Activated CD4-positive, alpha-beta T cell treated with anti-CD3 and anti-CD28 coated beads for 48 hours (primary cell): ENCODE results near the gene ZNF423.

Experiments used
- DNase-seq: peaks from one replicate; pipeline ENCODE4 v3.0.0-alpha.2; 2020

Gene ZNF423

GRCh38 chr16:49821614-49822282 is 34.2 kb downstream of the ZNF423 start:
- no peak for DNase-seq

DNA sequence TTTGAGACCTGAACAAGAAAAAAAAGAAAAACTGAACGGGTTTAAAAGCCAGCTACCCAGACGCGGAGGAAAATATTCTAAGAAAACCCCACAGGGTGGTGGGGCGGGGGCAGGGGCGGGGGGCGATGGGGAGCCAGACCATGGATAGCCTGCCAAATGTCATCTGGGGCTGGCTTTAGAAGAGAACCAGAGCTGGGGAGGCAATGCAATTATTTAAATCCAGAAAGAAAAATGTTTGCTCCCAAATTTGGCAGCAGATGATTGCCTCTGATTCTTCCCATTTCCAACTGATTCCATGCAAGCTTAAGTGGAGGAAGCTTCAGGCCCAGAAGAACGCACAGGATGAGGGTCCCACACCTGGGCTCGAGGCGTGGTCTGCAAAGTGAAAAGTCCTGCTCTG is 34.8 kb downstream of the ZNF423 start:
- DNase-seq, result no peak

GRCh38 chr16:49817754-49818507 is 38.0 kb downstream of the ZNF423 start:
- DNase-seq, result no peak

DNA sequence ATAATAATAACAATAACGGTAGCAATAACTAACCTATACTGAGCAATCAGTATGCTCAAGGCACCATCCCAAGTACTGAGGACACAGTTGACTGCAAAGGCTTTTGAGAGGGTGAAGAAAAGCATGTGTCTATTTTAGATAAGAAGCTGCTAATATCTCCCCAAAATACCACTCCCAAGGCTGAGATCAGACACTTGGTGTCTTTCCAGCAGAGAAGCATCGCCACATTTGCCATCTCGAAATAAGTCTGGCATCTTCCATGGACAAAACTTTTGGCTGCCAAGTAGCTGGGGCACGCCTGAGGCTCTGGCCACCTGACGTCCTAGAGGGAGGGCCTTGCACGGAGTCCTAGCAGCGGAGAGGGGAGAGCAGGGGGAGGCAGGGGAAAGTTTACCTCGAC is 39.0 kb downstream of the ZNF423 start:
- no peak for DNase-seq

GRCh38 chr16:49811644-49812334 is 44.1 kb downstream of the ZNF423 start:
- no peak for DNase-seq

DNA sequence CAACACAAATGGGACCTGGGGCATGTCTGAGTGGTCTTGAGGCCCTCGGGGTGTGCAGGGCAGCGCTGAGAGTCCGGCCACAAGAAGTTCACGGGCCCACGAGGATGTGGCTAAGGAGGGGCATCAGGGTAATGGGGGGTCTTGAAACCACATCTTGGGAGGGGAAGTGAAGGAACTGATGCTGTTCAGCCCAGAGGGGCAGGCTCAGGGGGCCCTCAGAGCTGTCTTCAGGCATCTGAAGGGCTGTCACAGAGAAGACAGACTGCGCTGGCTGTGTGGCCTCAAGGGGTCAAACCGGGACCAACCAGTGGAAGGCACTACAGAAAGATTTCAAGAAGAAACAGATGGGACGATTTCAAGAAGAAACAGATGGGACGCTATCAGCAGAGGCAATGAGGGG is 45.1 kb downstream of the ZNF423 start:
- DNase-seq, result no peak

DNA sequence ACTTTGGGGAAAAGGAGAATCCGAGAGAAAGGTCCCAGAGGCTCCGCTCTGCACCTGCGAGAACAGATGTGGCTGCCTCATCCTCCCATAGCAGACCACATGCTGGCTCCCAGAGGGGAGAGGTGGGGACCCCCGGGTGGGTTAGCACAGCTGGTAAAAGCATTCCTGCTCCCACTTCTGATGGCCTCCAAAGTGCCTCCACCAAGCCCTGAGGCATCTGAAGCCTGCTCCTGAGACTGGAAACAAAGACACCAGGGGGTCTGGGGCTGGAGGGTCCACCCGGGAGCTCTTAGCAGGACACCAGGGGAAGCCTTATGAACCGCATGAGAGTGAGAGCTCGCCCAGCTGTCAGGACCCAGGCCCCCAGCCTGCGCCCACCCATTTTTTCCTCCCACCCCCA is 46.4 kb downstream of the ZNF423 start:
- no peak for DNase-seq

DNA sequence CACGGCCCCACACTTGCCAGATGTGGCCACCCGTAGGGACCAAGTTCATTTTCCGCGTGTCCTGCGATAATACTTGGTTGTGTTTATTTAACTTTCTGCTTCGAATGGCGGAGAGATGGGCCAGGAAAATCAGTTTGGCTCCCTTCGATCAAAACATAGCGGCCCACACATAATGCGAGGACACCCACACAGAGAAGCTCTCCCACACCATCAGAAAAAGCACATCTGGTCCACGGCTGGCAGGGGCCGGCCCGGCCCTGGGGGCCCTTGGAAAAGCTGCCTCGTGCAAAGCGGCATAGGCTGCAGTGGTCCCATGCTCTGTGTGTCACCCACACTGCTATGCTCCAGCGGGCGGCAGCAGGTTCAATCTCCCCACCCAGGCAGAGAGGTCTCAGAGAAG is 46.9 kb downstream of the ZNF423 start:
- no peak for DNase-seq

GRCh38 chr16:49806446-49806845 is 49.5 kb downstream of the ZNF423 start:
- no peak for DNase-seq

- no peak for DNase-seq
Measured at GRCh38 chr16:49801290-49801689, 54.6 kb downstream of the ZNF423 start.

GRCh38 chr16:49800876-49801275 is 55.0 kb downstream of the ZNF423 start:
- DNase-seq, result no peak

DNA sequence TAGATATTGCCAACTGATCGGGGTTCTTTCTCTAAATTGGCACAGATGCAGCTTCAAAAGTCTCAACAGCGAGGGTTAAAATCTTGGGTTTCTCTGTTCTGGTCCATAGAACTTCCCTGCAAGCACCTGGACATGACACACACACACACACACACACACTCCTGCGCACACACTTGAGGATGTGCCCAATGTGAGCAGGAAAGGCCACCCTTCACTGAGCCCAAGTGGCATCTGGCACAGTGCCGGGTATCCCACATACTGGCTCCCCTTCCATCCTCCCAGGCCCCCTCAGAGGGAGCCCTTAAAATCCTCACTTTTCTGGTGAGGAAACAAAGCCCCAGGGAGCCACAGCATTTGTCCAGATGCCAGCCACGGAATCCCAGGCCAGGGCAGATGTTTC is 55.5 kb downstream of the ZNF423 start:
- DNase-seq, result no peak

DNA sequence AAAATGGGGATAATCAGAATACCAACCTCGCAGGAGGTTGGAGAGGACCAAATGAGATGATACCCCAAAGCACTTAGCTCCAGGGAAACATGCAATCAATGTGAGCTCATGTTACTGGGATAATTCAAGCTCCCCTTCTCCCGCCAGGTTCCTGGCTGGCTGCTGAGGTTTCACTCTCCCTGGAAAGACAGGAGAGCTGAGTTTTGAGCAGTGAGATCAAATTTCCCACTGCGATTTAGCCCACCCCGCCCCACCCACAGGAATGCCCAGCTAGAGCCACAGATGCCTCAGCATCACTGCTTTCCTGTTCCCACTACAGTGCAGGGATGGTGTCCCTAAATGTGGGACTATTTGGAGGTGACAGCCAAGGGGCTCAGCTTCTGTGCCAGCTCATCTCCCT is 56.7 kb downstream of the ZNF423 start:
- DNase-seq, result no peak

DNA sequence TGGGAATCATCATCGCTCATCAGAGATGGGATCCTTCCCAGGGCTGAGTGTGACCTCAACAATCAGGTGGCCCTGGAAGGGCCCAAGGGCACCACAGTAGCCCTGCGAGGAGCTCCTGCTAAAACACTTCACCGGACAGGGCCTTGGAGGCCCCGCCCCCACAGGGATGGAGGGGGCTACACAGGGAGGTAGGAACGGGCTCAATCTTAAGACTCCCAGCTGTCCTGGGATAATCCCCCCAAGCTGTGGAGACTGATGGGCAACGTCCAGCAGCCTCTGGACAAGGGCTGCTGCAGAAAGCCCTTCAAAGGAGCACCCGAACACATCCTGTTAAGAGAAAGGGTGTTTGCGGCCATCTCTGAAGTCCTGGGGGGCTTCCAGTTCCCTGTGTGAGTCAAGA is 60.4 kb downstream of the ZNF423 start:
- DNase-seq, result no peak

- no peak for DNase-seq
Measured at GRCh38 chr16:49793244-49793643, 62.7 kb downstream of the ZNF423 start.

- DNase-seq, result no peak
Measured at GRCh38 chr16:49789616-49790015, 66.3 kb downstream of the ZNF423 start.

DNA sequence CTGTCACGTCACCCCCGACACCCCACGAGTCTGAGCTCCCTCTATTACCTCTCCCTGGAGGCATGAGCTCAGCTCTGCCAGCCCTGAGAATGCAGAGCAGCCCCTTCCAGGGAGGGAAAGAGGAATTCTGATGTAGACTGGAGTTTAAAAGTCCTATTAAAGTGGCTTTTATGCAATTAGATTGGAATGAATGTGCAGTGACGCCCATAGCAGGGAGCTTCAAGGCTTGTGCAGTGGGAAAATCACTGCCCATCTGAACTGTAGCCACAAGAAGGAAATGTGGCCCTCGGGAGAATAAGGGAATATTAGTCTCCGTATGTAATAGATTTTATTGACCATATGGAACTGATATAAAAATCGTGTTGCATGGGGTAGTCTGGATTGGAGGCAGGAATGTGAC is 66.9 kb downstream of the ZNF423 start:
- DNase-seq, result no peak

DNA sequence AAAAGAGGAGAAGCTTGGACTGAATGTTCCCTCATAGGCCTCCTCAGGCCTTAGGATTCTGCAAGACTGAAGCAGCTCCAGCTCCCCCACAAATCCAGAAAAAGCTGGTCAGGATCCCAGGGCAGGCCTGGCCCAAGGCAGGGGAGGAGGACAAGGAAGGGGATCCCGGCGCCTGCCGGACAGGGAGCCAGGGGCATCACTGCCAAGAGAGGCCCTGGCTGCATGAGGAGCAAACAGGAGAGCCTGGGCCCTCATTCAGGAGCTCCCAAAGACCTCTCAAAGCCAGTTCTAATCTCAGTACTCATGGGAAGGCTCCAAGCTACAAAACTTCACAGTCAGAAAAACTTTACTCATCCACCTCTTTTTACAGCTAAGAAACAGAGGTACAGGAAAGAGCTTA is 67.3 kb downstream of the ZNF423 start:
- DNase-seq, result no peak

DNA sequence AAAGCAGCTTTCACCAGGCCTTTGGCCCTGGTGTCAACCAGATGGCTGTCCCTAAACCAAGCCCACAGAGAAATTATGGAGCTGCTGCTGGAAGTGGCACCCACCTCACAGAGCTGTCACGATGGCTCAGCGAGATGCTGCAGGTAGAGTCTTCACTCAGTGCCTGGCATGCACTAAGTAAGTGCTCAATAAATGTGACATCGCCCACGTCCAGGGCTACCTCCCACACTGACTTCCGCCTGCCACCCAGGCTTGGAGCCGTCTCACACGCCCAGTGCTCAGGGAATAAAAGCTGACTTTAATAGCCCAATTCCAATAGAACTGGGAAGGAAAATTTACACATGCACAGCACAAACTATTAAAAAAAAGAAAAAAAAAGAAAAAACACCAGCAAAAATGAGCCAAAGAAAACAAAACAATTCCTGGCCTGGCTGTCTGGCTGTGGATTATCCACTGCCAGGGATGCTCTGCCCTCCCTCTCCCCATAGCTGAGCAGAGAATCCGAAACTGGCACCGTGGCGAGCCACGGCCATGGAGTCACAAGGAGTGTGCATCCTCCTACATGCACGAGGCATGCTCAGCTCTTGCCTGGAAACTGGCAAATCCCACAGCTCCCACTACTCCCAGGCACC is 68.9 kb downstream of the ZNF423 start:
- DNase-seq, result no peak

- no peak for DNase-seq
Measured at GRCh38 chr16:49785970-49786369, 69.9 kb downstream of the ZNF423 start.

DNA sequence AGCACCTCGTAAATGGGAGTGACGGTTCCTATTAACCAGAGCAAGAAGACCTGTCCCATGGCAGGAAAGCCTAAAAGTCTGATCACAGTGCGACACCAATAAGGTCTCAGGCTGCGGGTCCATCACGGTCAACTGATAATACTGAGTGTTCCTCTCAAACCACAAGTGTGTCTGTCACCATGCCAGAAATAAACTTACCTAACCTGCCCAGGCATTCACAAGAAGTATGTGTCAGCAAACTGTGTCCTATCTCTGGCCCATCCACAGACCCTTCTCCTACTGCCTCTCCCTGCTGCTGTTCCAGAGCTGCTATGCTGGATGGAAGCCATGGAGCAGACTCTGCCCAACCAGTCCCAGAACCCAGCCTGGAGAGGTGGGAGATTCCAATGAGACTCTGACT is 73.5 kb downstream of the ZNF423 start:
- DNase-seq, result no peak

GRCh38 chr16:49781401-49781800 is 74.5 kb downstream of the ZNF423 start:
- no peak for DNase-seq

DNA sequence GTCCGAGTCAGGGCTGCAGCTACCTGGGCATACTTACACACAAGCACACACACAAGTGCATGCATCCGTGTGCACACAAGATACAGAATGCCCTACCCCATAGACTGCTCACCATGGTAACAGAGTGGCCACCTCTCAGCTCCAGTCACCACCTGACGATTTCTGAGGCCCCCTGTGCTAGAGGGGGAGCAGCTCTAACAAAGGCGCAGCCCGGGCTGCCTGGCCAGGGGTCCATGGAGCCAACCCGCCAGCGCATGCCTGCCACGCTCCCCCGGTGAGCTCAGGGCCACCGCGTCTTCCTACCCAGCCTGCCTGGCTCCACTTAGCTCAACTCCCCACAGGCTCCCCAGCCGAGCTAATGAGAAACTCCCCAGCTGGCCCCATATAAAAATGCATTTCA is 75.5 kb downstream of the ZNF423 start:
- no peak for DNase-seq

GRCh38 chr16:49779979-49780378 is 75.9 kb downstream of the ZNF423 start:
- no peak for DNase-seq
